ENCODE results near the gene ROCK1. TPM values are rescaled to one million over a fixed set of nuclear protein-coding genes. Genes with fewer than 3 reads are reported as not detected.
A peak's percentile ranks its signal among the peaks of the same experiment; 100 is the strongest.
"Not testable (repeated sequence)": the region's sequence is repeated elsewhere in the genome, so short reads cannot be mapped to it uniquely, and the experiment has no call there.

Gene ROCK1
- total RNA-seq: 18.6 and 19.0 TPM in 2 replicates

- no peak for TF ChIP-seq CTCF (conservative IDR thresholded peaks at IDR 0.05; ENCODE audit: low read depth, low read length)
- peak; percentile 49 for DNase-seq (ENCODE audit: low read depth)
- peak within 1 kb of the TSS; percentile 85 for H3K4me3 ChIP-seq (ENCODE audit: low read depth, low read length)
Observed at GRCh38 chr18:21111346-21112139, at the start of gene ROCK1. Gene ROCK1, minus strand, starts transcription at chr18:21111813. Its CDS starts 903 bp downstream, at chr18:21110910.

GRCh38 chr18:21155443-21155842, 43.8 kb upstream of the ROCK1 start:
- DNase-seq (ENCODE audit: low read depth): no peak
- no peak for TF ChIP-seq CTCF (conservative IDR thresholded peaks at IDR 0.05; ENCODE audit: low read depth, low read length)

GRCh38 chr18:21146016-21146415, 34.4 kb upstream of the ROCK1 start:
- TF ChIP-seq CTCF (conservative IDR thresholded peaks at IDR 0.05; ENCODE audit: low read depth, low read length): no peak
- H3K4me3 ChIP-seq (ENCODE audit: low read depth, low read length): no peak overlapping the region
- no peak for DNase-seq (ENCODE audit: low read depth)

More at GRCh38 chr18:21155443-21155842, 43.8 kb upstream of the ROCK1 start:
- H3K4me3 ChIP-seq (ENCODE audit: low read depth, low read length): no peak overlapping the region

GRCh38 chr18:21145371-21145770, 33.8 kb upstream of the ROCK1 start:
- H3K4me3 ChIP-seq (ENCODE audit: low read depth, low read length): no peak overlapping the region
- TF ChIP-seq CTCF (conservative IDR thresholded peaks at IDR 0.05; ENCODE audit: low read depth, low read length): no peak
- no peak for DNase-seq (ENCODE audit: low read depth)

- no peak for DNase-seq (ENCODE audit: low read depth)
- TF ChIP-seq CTCF (conservative IDR thresholded peaks at IDR 0.05; ENCODE audit: low read depth, low read length): no peak
- no peak overlapping the region for H3K4me3 ChIP-seq (ENCODE audit: low read depth, low read length)
Observed at GRCh38 chr18:21141668-21142422, 30.2 kb upstream of the ROCK1 start.

GRCh38 chr18:21137719-21138488, 26.3 kb upstream of the ROCK1 start:
- not testable (repeated sequence) for H3K4me3 ChIP-seq (ENCODE audit: low read depth, low read length); DNase-seq (ENCODE audit: low read depth)

- DNase-seq (ENCODE audit: low read depth): no peak
- peak; percentile 54 for TF ChIP-seq CTCF (conservative IDR thresholded peaks at IDR 0.05; ENCODE audit: low read depth, low read length)
- no peak overlapping the region for H3K4me3 ChIP-seq (ENCODE audit: low read depth, low read length)
Observed at GRCh38 chr18:21134895-21135294, 23.3 kb upstream of the ROCK1 start.
